Fibroblast of skin of abdomen (primary cell): ENCODE data around the gene DOCK2.
A peak's percentile ranks its signal among the peaks of the same experiment; 100 is the strongest.

Source experiments
- DNase-seq: peaks from one replicate; pipeline ENCODE4 v3.0.0-alpha.2; 2013

Gene DOCK2

DNA sequence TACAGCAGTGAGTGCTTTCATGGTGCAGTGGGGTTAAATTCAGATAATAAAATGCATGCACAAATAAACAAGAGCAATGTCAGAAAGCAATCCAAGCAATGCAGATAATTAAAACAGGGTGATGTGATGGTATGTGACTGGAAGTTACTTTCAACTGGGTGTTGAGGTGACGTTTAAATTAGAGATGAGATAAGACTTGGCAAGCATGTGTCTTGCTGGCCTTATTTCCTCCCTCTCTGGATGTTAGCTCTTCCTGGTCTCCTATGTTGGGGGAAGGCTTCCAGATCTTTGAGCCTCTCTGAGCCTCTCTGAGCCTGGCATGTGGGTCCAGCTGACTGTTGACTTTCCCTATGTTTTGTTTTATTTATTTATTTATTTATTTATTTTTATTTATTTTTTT, 54.4 kb downstream of the DOCK2 start:
- peak; percentile 49 for DNase-seq

DNA sequence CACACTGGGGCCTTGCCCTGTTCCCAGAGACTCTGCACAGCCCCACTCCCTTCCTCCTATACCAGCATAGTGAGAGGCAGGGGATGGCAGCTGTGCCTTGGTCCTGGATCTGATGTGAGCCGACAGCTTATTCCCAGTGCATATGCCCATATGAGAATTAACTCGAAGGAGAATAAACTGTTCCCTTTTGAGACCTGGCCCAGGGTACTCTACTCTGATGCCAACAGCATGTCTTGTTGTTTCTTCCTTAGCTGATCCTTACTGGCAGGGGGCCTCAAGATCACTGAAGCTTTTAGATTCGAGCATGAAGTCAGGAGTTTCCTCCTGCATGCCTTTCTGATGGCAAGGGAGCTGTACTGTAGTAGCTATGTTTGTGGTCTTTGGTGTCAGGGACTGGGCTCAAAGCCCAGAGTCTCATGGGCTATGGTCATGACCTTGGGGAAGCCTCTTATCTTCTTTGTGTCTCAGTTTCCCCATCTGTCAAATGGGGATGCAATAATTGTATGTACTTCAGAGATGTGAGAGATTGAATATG, 57.1 kb downstream of the DOCK2 start:
- peak; percentile 50 for DNase-seq

DNA sequence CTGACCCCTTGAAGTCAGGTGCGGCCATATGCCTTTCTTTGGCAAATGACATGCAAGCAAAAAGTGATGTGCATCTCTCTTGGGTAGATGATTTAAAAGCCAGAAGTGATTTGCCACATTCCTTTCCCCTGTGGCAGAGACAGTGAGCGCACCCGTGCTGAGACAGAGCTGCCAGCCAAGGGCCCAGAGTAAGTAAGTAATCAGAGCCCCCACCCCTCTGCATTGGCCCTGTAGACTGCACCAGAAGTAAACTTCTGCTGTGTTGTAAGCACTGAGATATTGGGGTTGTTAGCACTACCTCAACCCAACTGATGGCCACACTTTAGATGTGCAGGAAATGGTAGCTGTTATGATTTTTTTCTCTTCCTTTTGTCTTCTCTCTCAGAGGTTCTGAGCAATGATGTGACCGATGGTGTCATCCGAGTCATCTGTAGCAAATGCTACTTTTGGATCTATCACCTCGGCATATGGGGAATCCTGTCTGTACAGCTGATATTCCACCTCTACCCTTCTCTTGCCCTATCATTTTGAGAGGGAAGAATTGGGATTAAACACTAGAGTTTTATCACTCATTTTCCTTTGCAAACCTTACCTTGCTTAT, 58.0 kb downstream of the DOCK2 start:
- peak; percentile 28 for DNase-seq

DNA sequence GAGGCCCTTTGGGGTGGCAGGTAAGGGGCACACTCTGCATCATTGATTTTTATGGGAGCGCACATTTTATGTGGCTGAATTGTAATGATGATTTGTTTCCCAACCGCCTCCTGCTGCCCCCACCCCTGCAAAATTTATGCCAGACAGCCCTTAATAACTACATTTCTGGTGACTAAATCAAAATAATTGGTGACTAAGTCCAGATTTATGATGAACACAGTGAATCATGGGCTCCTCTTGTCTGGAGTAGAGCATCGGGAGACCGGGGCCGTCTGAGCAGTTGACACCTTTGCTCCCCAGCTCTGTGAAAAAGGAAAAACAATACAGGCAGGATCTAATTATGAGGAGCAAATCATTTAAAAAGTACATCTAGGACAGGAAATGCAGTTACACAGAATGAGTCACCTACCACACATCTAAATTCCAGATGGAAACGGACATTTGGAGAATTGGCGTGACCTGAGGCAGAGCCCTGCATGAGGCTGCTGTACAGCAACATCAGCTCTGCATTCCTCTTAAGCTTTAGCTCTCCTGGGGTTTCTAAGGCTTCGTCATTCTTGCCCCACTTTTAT, 58.9 kb downstream of the DOCK2 start:
- DNase-seq = peak; percentile 100

DNA sequence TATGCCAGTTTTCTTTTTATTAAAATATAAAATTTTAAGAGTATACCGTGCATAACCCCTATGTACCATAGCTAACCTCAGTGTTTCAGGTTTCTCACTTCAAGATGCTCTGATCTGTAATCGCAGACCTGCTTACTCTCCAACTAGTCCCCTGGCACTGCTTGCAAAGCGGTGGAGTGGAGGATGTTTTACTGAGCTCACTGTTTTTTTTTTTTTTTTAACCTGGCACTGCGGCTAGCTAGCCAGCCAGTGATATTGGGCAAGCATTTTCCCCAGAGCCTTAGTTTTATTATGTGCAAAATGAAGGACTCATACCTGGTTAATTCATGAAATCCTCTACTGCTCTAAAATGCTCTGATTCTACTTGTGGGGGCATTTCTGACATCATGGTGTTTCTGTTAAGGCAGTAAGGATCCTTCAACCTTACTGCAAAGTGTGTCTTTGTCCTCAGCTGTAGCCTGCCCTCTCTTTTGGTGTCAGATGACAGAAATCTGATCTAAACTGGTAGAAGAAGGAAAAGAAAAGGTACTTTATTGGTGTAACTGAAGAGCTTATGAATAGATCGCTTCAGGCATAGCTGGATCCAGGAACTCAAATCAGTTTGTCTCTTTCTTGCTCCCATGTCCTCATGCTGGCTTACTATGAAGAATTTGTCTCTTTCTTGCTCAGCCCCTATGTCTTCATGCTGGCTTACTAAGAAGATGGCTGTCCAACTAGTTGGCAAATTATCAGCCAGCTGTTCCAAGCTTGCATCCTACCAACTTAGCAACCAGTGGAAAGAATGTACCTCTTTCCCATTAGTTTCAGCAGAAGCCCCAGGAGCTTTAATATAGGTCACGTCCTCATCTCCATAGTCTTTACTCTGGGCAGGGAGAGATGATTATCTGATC, 59.8 kb downstream of the DOCK2 start:
- peak; percentile 56 for DNase-seq

DNA sequence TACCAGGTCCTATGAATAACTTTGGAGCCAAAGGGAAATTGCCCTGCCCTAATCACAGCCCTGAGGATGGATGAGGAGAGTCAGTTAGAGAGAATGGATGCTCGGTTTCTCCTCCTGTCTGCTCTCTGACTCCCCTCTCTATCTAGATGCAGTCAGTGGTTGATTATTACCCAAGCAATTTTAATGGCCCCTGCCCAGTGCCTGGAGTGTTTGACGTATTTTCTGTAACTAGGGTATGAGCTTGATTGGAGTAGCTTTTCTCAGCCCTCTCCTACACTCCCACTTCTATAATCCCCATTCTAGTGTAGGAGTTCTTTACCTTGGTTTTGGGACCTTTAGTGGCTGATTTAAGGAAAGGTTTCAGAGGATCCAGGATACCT, 60.4 kb downstream of the DOCK2 start:
- DNase-seq = no peak

DNA sequence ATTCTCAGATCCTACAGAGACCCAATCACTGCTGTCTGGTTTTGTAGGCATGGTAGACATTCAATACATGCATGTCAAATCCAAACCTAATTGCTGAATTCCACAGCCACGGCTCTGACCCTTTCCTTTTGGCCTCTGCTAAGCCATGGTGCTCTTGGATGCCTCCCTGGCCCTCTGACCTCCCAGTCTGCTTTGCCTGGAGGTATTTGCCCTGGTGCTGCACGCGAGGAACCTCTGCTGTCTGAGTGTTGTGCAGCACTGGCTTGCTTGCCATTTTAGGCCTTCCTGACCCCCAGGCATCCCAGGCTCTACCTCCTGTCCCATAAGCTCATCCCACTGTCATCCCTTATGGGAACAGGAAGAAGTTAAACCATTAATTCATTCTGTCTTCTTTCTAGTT, 60.9 kb downstream of the DOCK2 start:
- DNase-seq = no peak

DNA sequence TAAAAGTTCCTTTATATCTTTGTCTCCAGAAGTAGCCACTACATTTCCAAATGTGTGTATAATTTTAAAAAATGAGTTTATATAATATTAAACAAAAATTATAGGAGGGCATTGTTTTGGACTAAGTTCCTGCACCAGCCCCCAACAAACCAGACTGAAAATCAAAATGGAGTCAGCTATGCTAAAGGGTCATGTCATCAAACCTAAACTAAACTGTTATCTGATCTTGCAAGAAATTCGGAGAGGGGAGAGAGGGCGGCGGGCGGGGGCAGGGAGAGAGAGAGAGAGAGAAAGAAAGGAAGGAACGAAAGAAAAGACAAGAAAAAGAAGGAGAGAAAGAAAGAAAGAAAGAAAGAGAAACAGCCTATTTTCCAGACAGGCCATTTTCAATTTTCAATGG, 63.5 kb downstream of the DOCK2 start:
- no peak for DNase-seq

- DNase-seq = peak; percentile 66
Measured at GRCh38 chr5:169701910-169702451, 64.9 kb downstream of the DOCK2 start.

- DNase-seq = peak; percentile 43
Measured at GRCh38 chr5:169702693-169703481, 65.8 kb downstream of the DOCK2 start.

DNA sequence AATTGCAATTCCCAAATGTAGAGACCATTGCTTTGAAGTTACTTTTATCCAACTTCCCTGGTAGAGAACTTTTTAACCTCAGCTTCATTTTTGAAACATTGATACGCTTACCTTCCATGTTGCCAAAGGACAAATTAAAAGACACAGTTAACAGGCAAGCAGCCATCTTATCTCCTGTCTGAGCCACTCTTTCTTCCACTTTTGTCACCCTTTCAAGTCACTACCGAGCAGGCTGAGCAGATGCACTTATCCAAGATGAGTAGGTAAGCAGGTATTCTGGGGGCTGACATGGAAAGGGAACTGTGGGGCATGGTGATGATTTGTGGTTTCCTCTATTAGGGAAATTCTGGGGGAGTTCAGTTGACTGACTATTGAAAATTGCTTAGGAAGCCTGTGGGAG, 66.7 kb downstream of the DOCK2 start:
- no peak for DNase-seq

DNA sequence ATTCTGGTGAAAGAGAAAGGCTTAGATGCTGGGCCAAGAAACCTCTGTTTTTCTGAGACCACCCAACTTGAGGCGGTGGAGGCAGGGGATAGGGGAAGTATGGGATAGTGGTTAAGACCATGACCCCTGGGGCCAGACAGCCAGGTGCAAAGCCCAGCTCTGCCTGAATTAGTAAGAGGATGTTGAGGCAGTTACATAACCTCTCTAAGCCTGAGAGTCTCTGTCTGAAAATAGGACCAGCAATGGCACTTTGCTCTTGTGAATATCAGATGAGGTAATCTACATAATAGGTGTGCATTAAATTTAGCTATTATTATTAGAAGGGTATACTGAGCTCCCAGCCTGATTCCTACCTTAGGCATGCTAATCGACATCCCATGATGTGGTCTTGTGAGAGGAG, 68.2 kb downstream of the DOCK2 start:
- no peak for DNase-seq

DNA sequence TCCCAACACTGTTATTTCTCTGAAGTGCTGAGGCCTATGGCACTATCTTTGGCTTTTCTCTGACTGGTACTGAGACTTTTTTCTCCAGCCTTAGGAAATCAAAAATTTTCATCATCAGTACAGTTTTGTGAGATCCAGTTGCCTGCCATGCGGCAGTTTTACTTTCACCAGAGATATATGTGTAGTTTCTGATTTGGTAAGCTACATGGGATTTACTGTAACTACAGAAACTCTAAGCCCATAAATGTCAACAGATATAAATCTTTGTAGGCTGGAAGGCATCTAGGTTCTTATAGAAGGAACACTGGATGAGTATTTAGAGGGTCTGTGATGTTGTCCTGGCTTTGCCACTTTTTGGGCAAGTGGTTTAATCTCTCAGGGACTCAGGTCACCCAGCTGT, 69.0 kb downstream of the DOCK2 start:
- DNase-seq = no peak

- peak; percentile 60 for DNase-seq
Measured at GRCh38 chr5:169706758-169707450, 69.8 kb downstream of the DOCK2 start.

- DNase-seq = no peak
Measured at GRCh38 chr5:169707686-169708085, 70.6 kb downstream of the DOCK2 start.

- no peak for DNase-seq
Measured at GRCh38 chr5:169710675-169711074, 73.6 kb downstream of the DOCK2 start.

- DNase-seq = peak; percentile 21
Measured at GRCh38 chr5:169711551-169712225, 74.6 kb downstream of the DOCK2 start.

GRCh38 chr5:169712428-169712827, 75.4 kb downstream of the DOCK2 start:
- DNase-seq = no peak

DNA sequence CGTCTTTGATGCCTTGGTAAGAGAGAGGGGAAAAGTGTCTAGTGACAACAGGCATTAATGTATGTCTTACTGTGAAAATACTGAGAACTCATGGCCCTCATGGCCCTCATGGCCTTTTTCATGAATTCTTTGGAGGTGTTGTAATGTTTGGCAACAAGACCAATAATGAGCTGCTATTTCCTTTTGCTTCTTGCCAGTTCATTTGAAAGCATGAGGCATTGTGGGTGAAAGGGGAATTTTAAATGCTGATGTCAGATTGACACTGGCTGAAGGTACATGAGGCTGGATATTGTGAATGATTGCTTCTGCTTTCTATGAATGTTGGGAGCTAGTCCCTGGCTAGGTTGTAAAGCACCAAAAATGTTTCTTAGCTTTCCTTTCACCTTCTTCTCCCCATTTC, 79.2 kb downstream of the DOCK2 start:
- peak; percentile 81 for DNase-seq

DNA sequence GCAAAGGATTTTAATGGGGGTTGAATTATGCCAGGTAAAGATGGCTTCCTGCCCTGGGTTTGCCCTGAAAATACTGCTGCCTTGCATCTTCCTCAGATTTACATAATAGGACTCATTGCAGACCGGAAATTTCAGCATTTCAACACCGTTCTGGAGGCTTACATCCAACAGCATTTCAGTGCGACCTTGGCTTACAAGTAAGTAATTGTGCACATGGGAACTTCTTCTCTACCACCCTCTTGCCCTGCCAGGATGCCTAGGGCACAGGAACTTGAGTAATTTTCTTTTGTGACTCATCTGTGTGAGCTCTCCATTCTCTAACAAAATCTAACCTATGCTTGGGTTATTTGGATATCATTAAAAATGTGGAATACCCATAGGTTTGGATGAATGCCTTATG, 80.2 kb downstream of the DOCK2 start:
- no peak for DNase-seq
